Measurements from ENCODE around the gene LRFN2.

The LRFN2 gene

DNA sequence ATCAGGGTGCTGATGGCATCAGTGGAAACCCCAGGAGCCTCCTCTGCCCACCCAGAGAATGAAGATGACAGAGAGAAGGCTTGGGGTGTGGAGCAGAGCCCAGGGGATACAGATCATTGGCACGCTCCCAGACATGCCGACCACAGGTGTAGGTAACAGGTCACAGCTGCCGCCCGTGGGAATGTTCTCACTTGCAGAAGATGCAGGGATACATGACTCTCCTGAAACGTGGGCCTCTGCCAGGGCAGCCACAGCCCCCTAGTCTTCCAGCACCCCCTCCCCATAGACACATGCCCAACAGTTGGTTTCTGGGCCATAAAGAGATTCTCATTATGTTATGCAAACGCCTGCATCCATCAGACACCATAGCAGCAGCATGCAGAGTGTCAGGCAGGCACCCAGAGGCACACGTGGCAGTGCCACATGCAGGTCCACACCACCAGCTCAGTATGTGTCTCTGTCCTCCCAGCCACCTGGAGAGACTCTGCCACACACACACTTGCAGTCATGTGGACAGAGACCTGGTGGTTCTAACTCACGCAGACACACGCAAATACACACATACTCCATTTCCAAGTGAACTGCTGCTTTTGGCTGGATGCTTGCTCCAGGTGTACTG lies 45.5 kb downstream of the LRFN2 start:
- Histone ChIP-seq H3K4me1 (ENCODE audit: control insufficient read depth, low read length) (no peaks in the 10 kb centered on the region), H3K9me2 (replicated peaks; ENCODE audit: control insufficient read depth, low read length) (no peaks in the 10 kb centered on the region), H3K27ac (ENCODE audit: low read depth, low read length) (no peak overlapping the region), H3K36me3 (ENCODE audit: control insufficient read depth, low read length) (no peaks in the 10 kb centered on the region), H4K20me1 (ENCODE audit: control insufficient read depth, insufficient read depth, low read depth, low read length) (no peaks in the 10 kb centered on the region; the same call in 1 of the 2 replicates), H3F3A (ENCODE audit: control insufficient read depth, insufficient read depth) (no peaks in the 10 kb centered on the region), H3K4me3 (ENCODE audit: low read length) (no peak overlapping the region), H3K27me3 (ENCODE audit: control insufficient read depth, low read length) (no peaks in the 10 kb centered on the region), H3K9me3 (ENCODE audit: control insufficient read depth, insufficient read depth, low read length) (no peaks in the 10 kb centered on the region), H3K79me2 (ENCODE audit: control insufficient read depth, low read length) (no peaks in the 10 kb centered on the region), H3K4me2 (ENCODE audit: low read length) (no peak overlapping the region)
- TF ChIP-seq CTCF (IDR thresholded peaks at IDR 0.05; ENCODE audit: low read depth, low read length, poor library complexity, severe bottlenecking): no peak
- TF ChIP-seq EZH2phosphoT487 (IDR thresholded peaks at IDR 0.05; ENCODE audit: borderline replicate concordance, low read length): no peak

DNA sequence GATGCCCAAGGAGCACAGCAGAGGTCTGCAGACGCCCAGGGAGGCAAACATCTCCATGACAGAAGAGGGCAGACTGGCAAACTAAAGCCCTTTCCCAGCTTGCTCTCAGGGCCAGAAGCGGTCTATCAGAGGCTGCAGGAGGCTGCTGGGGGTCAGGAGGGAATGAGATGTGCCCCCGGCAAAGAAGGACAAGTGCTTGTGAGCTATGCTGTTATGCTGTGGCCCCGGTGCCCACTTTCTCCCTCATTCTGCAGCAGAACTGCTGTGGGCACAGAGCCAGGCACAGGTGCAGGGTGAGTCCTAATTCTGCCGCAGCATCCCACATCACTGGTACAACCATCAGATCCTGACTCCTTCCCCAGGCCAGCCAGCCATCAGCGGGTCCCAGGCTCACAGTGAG lies 46.4 kb downstream of the LRFN2 start:
- TF ChIP-seq EZH2phosphoT487 (IDR thresholded peaks at IDR 0.05; ENCODE audit: borderline replicate concordance, low read length): no peak
- Histone ChIP-seq H3F3A (ENCODE audit: control insufficient read depth, insufficient read depth) (no peaks in the 10 kb centered on the region), H3K4me2 (ENCODE audit: low read length) (no peak overlapping the region), H3K9me3 (ENCODE audit: control insufficient read depth, insufficient read depth, low read length) (no peaks in the 10 kb centered on the region), H3K9me2 (replicated peaks; ENCODE audit: control insufficient read depth, low read length) (no peaks in the 10 kb centered on the region), H3K27me3 (ENCODE audit: control insufficient read depth, low read length) (no peaks in the 10 kb centered on the region), H3K79me2 (ENCODE audit: control insufficient read depth, low read length) (no peaks in the 10 kb centered on the region), H4K20me1 (ENCODE audit: control insufficient read depth, insufficient read depth, low read depth, low read length) (no peaks in the 10 kb centered on the region; the same call in 1 of the 2 replicates), H3K27ac (ENCODE audit: low read depth, low read length) (no peak overlapping the region), H3K4me1 (ENCODE audit: control insufficient read depth, low read length) (no peaks in the 10 kb centered on the region), H3K36me3 (ENCODE audit: control insufficient read depth, low read length) (no peaks in the 10 kb centered on the region), H3K4me3 (ENCODE audit: low read length) (no peak overlapping the region)

DNA sequence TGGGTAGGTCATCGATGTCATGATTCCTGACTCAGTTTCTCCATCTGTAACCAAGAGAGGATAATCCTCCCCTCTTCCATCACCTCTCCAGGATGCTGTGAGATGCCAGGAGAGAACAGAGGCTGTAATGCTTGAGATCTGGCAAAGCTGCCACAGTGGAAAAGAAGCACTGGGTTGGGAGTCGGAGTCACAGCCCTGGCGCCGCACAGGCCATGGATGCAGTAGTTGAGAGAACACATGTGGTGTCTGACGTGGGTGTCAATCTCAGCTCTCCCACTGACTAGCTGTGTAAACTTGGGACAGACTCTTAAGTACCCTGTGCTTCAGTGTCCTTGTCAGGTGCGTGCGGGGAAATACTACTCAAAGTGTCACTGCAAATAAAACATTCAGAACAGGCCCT lies 47.3 kb downstream of the LRFN2 start:
- H3K9me3 ChIP-seq (ENCODE audit: control insufficient read depth, insufficient read depth, low read length): no peaks in the 10 kb centered on the region
- no peaks in the 10 kb centered on the region for H3K9me2 ChIP-seq (replicated peaks; ENCODE audit: control insufficient read depth, low read length)
- no peaks in the 10 kb centered on the region for H3K4me1 ChIP-seq (ENCODE audit: control insufficient read depth, low read length)
- no peaks in the 10 kb centered on the region for H3K27me3 ChIP-seq (ENCODE audit: control insufficient read depth, low read length)
- H3K36me3 ChIP-seq (ENCODE audit: control insufficient read depth, low read length): no peaks in the 10 kb centered on the region
- H3F3A ChIP-seq (ENCODE audit: control insufficient read depth, insufficient read depth): no peaks in the 10 kb centered on the region
- H3K27ac ChIP-seq (ENCODE audit: low read depth, low read length): no peak overlapping the region
- H3K4me3 ChIP-seq (ENCODE audit: low read length): no peak overlapping the region
- no peaks in the 10 kb centered on the region; the same call in 1 of the 2 replicates for H4K20me1 ChIP-seq (ENCODE audit: control insufficient read depth, insufficient read depth, low read depth, low read length)
- no peaks in the 10 kb centered on the region for H3K79me2 ChIP-seq (ENCODE audit: control insufficient read depth, low read length)
- no peak overlapping the region for H3K4me2 ChIP-seq (ENCODE audit: low read length)
- no peak for TF ChIP-seq CTCF (IDR thresholded peaks at IDR 0.05; ENCODE audit: low read depth, low read length, poor library complexity, severe bottlenecking)
- no peak for TF ChIP-seq EZH2phosphoT487 (IDR thresholded peaks at IDR 0.05; ENCODE audit: borderline replicate concordance, low read length)

- H3K27me3 ChIP-seq (ENCODE audit: control insufficient read depth, low read length): no peaks in the 10 kb centered on the region
- no peaks in the 10 kb centered on the region for H3K79me2 ChIP-seq (ENCODE audit: control insufficient read depth, low read length)
- no peak overlapping the region for H3K4me2 ChIP-seq (ENCODE audit: low read length)
- no peaks in the 10 kb centered on the region for H3K9me2 ChIP-seq (replicated peaks; ENCODE audit: control insufficient read depth, low read length)
- no peaks in the 10 kb centered on the region for H3K36me3 ChIP-seq (ENCODE audit: control insufficient read depth, low read length)
- H3K27ac ChIP-seq (ENCODE audit: low read depth, low read length): no peak overlapping the region
- no peaks in the 10 kb centered on the region for H3K9me3 ChIP-seq (ENCODE audit: control insufficient read depth, insufficient read depth, low read length)
- no peaks in the 10 kb centered on the region; the same call in 1 of the 2 replicates for H4K20me1 ChIP-seq (ENCODE audit: control insufficient read depth, insufficient read depth, low read depth, low read length)
- TF ChIP-seq CTCF (IDR thresholded peaks at IDR 0.05; ENCODE audit: low read depth, low read length, poor library complexity, severe bottlenecking) (no peak), EZH2phosphoT487 (IDR thresholded peaks at IDR 0.05; ENCODE audit: borderline replicate concordance, low read length) (no peak)
- H3K4me3 ChIP-seq (ENCODE audit: low read length): no peak overlapping the region
- H3K4me1 ChIP-seq (ENCODE audit: control insufficient read depth, low read length): no peaks in the 10 kb centered on the region
- H3F3A ChIP-seq (ENCODE audit: control insufficient read depth, insufficient read depth): no peaks in the 10 kb centered on the region
Measured at GRCh38 chr6:40538556-40538955, 48.6 kb downstream of the LRFN2 start.
